Neuron (in vitro differentiated cells): ENCODE data around the gene CDH13.

Experiments used
- H2AFZ ChIP-seq: one replicate; pipeline ENCODE4 v1.6.1; 2013; ENCODE audit warnings: low read depth, mild to moderate bottlenecking, inconsistent platforms, low read length, moderate library complexity
- H3K27me3 ChIP-seq: one replicate; pipeline ENCODE4 v1.6.1; 2013; ENCODE audit warnings: low read length; ENCODE audit not compliant: insufficient read depth
- H3K36me3 ChIP-seq: one replicate; pipeline ENCODE4 v1.6.1; 2013; ENCODE audit warnings: low read length; ENCODE audit not compliant: insufficient read depth
- H3K4me1 ChIP-seq: one replicate; pipeline ENCODE4 v1.6.1; 2013; ENCODE audit warnings: low read length; ENCODE audit not compliant: insufficient read depth
- H3K4me3 ChIP-seq: 2 replicates; pipeline ENCODE4 v1.5.1; 2013; ENCODE audit warnings: mild to moderate bottlenecking, low read length, moderate library complexity
- H3K9me3 ChIP-seq: one replicate; pipeline ENCODE4 v1.6.1; 2013; ENCODE audit warnings: low read length

The CDH13 gene

DNA sequence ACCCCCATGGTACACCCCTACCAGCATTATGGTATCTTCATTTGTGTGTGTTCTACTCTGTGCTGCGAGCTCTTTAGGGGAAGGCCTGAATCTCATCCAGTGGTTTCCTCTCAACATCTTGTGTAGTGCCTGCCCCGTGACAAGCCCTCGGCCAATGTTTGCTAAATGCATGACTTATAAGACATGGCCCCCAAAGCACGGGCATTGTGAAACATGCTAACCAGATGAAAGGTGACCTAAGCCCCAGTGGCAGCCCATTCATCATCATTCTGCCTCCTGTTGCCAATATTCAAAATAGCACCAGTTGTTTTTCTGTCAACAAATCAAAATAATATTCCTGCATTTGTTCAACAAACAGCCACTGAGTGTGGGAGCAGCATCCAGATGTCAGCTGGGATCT is 1072.2 kb downstream of the CDH13 start:
- Histone ChIP-seq H3K36me3 (no peaks in the 10 kb centered on the region), H2AFZ (no peak overlapping the region), H3K27me3 (peaks cover 15% of the 10 kb centered on the region), H3K4me3 (no peak overlapping the region), H3K9me3 (no peaks in the 10 kb centered on the region), H3K4me1 (no peaks in the 10 kb centered on the region)

DNA sequence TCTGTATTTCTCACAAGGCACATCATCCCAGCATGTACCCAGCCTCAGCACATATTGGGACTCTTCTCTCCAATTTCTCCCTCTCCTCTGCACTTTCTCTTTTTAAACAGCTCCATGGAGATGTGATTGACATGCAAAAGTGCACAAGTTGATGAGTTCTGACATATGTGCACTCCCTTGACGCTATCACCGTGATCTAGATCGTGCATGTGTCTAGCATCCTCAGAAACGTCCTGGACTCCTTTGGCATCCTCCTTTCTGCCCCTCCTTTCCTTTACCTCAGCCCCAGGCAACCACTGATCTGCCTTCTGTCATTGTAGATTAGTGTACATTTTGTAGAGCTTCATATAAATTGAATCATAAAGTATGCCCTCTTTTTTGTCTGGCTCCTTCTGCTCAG is 1073.0 kb downstream of the CDH13 start:
- H3K36me3 ChIP-seq, result no peaks in the 10 kb centered on the region
- no peaks in the 10 kb centered on the region for H3K4me1 ChIP-seq
- no peaks in the 10 kb centered on the region for H3K9me3 ChIP-seq
- no peak overlapping the region for H3K4me3 ChIP-seq
- no peak overlapping the region for H2AFZ ChIP-seq
- H3K27me3 ChIP-seq, result peaks cover 15% of the 10 kb centered on the region

DNA sequence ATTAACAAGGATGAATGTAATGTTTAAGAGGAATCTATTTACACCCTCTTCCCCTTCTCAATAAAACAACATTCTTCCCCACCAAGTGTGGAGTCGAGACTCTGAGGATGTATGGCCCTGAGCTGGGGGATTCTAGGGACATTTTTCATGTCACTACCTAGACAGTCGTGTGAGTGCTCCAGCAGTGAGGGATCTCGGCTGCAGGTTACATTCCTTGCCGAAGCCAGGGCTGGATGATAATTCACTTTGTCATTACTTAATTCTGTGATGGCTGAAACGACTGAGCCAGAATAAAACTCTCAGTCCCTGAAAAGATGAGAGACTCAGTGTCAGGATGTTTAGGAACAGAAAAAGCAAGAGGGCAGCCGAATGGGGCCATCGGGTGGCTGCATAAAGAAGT is 1074.1 kb downstream of the CDH13 start:
- Histone ChIP-seq H3K9me3 (no peaks in the 10 kb centered on the region), H3K4me3 (no peak overlapping the region), H3K4me1 (no peaks in the 10 kb centered on the region), H3K27me3 (peaks cover 15% of the 10 kb centered on the region), H3K36me3 (no peaks in the 10 kb centered on the region), H2AFZ (no peak overlapping the region)

DNA sequence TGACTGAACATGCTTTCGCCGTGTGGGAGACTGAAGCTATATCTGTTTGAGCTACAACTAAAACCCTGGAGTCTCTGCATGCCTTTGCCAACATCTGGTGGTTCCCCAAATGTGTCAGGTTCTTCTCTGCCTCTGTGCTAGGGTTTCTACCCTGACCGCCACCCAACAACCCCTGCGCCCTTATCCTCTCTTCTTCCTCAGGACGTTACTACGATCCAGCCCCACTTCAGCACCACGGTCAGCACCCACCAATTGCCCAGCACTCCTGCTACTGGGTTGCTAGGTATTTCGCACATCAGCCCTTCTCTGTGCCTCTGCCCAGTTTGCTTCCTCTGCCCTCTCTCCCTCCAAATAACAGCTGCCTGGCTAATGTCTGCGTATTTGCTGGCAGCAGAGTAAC is 1074.7 kb downstream of the CDH13 start:
- Histone ChIP-seq H2AFZ (no peak overlapping the region), H3K4me1 (no peaks in the 10 kb centered on the region), H3K27me3 (peaks cover 14% of the 10 kb centered on the region), H3K9me3 (no peaks in the 10 kb centered on the region), H3K36me3 (no peaks in the 10 kb centered on the region), H3K4me3 (no peak overlapping the region)

DNA sequence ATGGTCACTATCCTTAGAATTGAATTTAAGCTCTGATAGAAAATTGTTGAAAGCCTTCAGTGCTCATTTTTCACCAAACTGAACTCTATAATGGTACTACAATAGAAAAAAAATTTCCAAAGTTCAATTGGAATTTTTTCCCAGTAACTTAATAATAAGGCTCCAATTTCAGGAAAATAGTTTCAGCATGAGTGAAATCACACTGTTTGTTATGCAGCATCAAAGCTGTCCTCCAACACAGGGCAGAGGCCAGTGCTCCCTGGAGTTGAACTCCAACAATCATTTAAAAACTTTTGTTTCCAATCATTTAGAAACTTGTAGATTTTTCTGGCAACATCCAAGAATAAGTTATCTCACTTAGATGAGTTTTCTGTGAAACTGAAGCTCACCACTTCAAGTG is 1077.9 kb downstream of the CDH13 start:
- no peak overlapping the region for H2AFZ ChIP-seq
- peaks cover 1% of the 10 kb centered on the region for H3K27me3 ChIP-seq
- H3K4me1 ChIP-seq, result no peaks in the 10 kb centered on the region
- no peaks in the 10 kb centered on the region for H3K36me3 ChIP-seq
- no peaks in the 10 kb centered on the region for H3K9me3 ChIP-seq
- no peak overlapping the region for H3K4me3 ChIP-seq

DNA sequence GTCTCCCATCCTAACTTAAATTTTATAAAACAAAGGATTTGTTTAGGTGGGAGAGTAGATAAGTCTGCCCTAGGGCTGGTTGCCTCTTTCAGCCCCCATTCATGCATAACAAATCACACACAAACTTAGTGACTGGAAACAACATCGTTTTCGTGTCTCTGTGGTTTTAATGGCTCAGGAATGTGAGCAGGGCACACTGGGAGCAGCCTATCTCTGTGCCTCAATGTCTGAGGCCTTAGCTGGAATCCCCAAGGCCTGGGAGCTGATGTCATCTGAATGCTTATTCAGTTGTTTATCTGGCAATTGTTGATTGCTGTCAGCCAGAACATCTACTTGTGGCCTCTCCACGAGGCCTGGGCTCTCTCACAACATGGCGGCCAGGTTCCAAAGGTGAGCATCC is 1079.1 kb downstream of the CDH13 start:
- Histone ChIP-seq H3K9me3 (no peaks in the 10 kb centered on the region), H3K4me1 (no peaks in the 10 kb centered on the region), H3K4me3 (no peak overlapping the region), H3K36me3 (no peaks in the 10 kb centered on the region), H3K27me3 (no peaks in the 10 kb centered on the region), H2AFZ (no peak overlapping the region)

DNA sequence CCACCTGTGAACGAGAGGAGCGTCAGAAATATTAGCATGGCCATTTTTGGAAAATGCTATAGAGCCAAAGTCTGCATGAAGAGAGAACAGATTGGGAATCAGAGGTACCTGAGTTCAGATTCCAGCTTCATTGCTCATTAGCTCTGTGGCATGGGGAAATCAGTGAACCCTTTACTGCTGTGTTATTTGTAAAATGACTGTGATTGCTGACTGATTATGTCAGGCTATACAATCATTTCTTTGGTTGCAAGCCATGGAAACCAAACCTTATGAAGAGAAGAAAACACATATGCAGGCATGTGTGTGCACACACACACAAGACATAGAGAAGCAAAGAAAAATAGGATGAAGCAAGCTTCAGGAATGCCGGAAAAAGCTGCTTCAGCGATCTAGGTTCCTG is 1079.6 kb downstream of the CDH13 start:
- no peaks in the 10 kb centered on the region for H3K4me1 ChIP-seq
- H3K36me3 ChIP-seq, result no peaks in the 10 kb centered on the region
- no peak overlapping the region for H2AFZ ChIP-seq
- no peak overlapping the region for H3K4me3 ChIP-seq
- no peaks in the 10 kb centered on the region for H3K27me3 ChIP-seq
- no peaks in the 10 kb centered on the region for H3K9me3 ChIP-seq

DNA sequence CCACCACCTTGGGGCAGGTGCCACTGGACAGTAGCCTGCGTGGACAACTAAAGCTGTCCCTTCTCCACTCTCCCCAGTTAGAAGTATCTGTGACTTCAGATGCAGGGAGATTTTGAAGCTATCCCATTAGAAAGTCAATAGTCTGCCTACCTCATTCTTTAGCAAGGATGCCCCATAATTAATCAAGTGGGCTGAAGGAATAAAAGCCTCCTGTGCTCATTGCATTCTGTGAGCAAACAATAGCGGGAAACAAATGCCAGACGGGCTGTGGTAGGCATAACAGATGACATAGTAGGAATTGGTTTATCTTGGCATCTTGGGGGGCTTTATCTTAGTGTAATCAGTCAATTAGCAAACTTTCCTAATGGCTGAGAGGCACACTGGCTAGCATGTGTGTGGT is 1084.3 kb downstream of the CDH13 start:
- Histone ChIP-seq H3K4me1 (no peaks in the 10 kb centered on the region), H3K4me3 (no peak overlapping the region), H3K36me3 (no peaks in the 10 kb centered on the region), H3K9me3 (no peaks in the 10 kb centered on the region), H2AFZ (no peak overlapping the region), H3K27me3 (no peaks in the 10 kb centered on the region)

DNA sequence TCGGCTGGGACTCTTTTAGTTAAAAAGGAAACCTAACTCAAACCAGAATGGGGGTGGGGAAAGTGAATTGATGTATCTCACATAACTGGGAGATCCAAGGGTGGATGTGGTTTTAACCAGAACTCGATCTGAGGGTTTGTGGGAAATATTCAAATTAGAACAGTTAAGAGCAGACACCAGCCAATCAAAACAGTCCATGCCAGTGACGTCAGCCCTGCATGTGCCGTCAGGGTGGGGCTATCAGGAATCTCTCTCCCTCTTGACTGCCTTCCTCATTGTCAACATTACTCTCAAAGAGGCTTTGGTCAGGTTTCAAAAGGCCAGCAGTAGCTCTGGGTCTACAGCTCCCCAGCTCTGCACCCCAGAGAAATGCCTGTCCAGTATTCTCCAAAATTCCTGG is 1086.8 kb downstream of the CDH13 start:
- H3K36me3 ChIP-seq, result no peaks in the 10 kb centered on the region
- no peak overlapping the region for H2AFZ ChIP-seq
- H3K9me3 ChIP-seq, result no peaks in the 10 kb centered on the region
- H3K4me3 ChIP-seq, result no peak overlapping the region
- H3K4me1 ChIP-seq, result no peaks in the 10 kb centered on the region
- H3K27me3 ChIP-seq, result no peaks in the 10 kb centered on the region

DNA sequence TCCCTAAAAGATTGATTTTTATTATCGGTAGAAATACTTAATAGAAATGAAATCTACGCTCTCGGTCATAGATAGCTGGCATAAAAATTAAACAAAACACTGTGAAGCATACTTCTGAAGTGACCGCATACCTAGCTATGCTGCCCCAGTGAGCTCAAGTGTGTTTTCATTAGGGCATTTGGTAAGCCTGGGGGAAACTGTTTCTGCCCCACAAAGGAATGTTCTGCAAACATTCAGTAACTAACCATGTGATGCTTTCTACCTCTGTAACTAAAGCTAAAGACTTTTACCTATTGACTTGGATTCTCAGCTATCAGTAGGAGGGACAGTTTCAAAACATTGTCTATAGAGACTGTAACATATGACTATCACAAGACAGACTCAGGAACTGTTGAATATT is 1087.5 kb downstream of the CDH13 start:
- H2AFZ ChIP-seq, result no peak overlapping the region
- no peaks in the 10 kb centered on the region for H3K4me1 ChIP-seq
- H3K4me3 ChIP-seq, result no peak overlapping the region
- H3K9me3 ChIP-seq, result no peaks in the 10 kb centered on the region
- no peaks in the 10 kb centered on the region for H3K36me3 ChIP-seq
- no peaks in the 10 kb centered on the region for H3K27me3 ChIP-seq

DNA sequence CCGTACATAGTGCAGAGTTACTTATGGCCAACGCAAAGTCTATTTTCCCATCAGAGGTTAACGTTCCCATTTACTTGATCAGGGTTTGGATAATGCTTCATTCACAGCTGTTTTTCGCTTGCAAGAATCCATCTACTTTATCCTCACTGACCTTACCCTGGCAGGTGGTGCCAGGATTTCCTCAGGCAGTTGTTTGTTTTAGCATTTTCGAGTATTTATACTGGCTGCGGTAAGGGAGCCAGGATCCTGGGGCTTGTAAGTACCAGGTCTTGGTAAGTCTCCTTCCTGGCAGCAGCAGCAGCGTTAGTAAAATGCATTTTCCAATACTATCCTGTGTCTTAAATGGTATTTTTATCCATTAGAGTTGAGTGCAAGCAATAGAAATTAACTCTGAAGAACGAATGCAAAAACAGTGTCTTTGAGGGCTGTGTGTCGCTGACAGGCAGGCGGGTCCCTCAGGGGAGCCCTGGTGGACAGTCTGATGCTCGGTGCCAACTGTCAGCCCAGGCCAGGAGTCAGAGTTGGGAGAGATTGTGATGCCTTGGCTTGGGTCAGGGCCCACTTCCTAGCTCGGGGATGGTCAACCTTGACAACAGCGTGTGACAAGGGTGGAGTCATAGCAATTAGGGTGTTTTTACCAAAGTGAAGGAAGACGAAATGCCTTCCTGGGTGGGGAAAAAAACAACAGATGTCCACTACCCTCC is 1088.6 kb downstream of the CDH13 start:
- H3K27me3 ChIP-seq, result no peaks in the 10 kb centered on the region
- no peaks in the 10 kb centered on the region for H3K9me3 ChIP-seq
- no peaks in the 10 kb centered on the region for H3K4me1 ChIP-seq
- H3K36me3 ChIP-seq, result no peaks in the 10 kb centered on the region
- H3K4me3 ChIP-seq, result no peak overlapping the region
- H2AFZ ChIP-seq, result no peak overlapping the region

DNA sequence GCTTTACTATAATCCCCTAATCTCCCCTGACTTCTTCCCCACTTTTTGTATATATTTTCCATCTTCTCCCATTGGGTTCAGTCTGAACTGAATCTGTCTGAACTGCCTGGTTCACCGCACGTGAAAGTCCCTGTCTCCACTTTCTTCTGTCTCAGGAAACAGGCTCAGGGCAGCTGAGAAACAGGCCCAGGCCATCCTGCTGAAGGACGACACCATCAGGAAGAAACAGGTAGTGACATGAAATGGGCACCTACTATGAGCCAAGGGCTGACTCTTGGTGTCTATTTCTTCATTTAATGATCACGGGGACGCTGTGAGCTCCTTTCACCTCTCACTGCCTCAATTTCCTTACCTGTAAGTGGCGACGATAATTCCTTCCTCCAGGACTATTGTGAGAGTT is 1090.5 kb downstream of the CDH13 start:
- no peaks in the 10 kb centered on the region for H3K36me3 ChIP-seq
- no peaks in the 10 kb centered on the region for H3K9me3 ChIP-seq
- no peak overlapping the region for H3K4me3 ChIP-seq
- H3K27me3 ChIP-seq, result no peaks in the 10 kb centered on the region
- H2AFZ ChIP-seq, result no peak overlapping the region
- H3K4me1 ChIP-seq, result no peaks in the 10 kb centered on the region

DNA sequence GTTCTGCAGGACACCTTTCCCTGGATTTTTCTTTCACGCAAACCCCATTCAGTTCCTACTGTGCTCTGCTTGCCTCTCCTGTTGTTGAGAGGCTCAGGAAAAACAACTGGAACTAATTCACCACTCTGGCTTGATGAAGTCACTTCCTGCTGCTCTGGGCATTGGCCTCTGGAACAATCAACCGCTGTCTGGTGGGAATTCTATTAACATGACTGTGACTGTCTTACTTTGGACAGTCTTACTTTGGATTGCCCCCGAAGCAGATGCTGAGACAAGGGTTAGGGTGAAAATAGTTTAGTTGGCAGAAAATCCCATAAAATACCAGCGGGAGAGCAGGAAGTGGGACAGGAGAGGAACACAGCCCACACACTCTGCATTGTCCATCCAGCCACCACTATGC is 1091.0 kb downstream of the CDH13 start:
- Histone ChIP-seq H3K4me1 (no peaks in the 10 kb centered on the region), H3K27me3 (no peaks in the 10 kb centered on the region), H3K4me3 (no peak overlapping the region), H3K36me3 (no peaks in the 10 kb centered on the region), H3K9me3 (no peaks in the 10 kb centered on the region), H2AFZ (no peak overlapping the region)

DNA sequence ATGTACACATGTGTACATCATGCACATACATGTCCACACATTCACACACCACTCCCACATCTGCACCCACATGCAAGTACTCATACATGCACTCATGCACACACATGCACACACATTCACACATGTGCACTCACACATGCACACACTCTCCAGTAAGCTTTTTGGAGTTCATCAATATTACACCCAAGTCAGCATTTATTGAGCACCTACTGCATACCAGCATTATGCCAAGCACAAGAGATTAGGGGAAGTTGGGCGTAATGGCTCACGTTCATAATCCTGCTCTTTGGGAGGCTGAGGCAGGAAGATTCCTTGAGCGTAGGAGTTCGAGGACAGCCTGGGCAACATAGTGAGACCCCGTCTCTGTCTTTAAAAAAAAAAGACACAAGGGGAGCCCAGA is 1093.4 kb downstream of the CDH13 start:
- H3K4me3 ChIP-seq, result no peak overlapping the region
- H3K4me1 ChIP-seq, result no peaks in the 10 kb centered on the region
- no peaks in the 10 kb centered on the region for H3K36me3 ChIP-seq
- no peak overlapping the region for H2AFZ ChIP-seq
- H3K27me3 ChIP-seq, result no peaks in the 10 kb centered on the region
- no peaks in the 10 kb centered on the region for H3K9me3 ChIP-seq
